Measurements from ENCODE around the gene LAS1L. TPM values are rescaled to one million over a fixed set of nuclear protein-coding genes. Genes with fewer than 3 reads are reported as not detected.
A peak's percentile ranks its signal among the peaks of the same experiment; 100 is the strongest.
"Not testable (repeated sequence)": the region's sequence is repeated elsewhere in the genome, so short reads cannot be mapped to it uniquely, and the experiment has no call there.

LAS1L gene
- total and polyA plus RNA-seq, 5 donors from 2014 or later, result 29.6 to 39.1 (median 34.7) TPM

- Histone ChIP-seq H3K4me1 (ENCODE audit: control insufficient read depth, insufficient read depth, low read length, poor library complexity, severe bottlenecking) (peaks cover 9% of the 10 kb centered on the region), H3K36me3 (ENCODE audit: control insufficient read depth, insufficient read depth, low read length) (peaks cover 47% of the 10 kb centered on the region), H3K9me3 (ENCODE audit: control insufficient read depth in 2 of 2, low read length in 2 of 2) (no peaks in the 10 kb centered on the region), H3K4me3 (ENCODE audit: low read depth, low read length) (no peak overlapping the region), H3K27ac (ENCODE audit: insufficient read depth, low read length, poor library complexity, severe bottlenecking) (no peak overlapping the region), H3K27me3 (ENCODE audit: control insufficient read depth, insufficient read depth, low read length) (no peaks in the 10 kb centered on the region)
- H3K4me1 Mint-ChIP-seq, result peaks cover 0 to 17% (median 4%) of the 10 kb centered on the region in 4 donors
- no peaks in the 10 kb centered on the region for H3K9me3 Mint-ChIP-seq
- peak in 1 of 2 donors; percentile 37 for ATAC-seq (ENCODE audit: low read depth in 2 of 2)
- H3K36me3 Mint-ChIP-seq, result peaks cover 11% of the 10 kb centered on the region
- no peaks in the 10 kb centered on the region for H3K27me3 Mint-ChIP-seq
- no peak overlapping the region for H3K4me3 Mint-ChIP-seq
- DNase-seq, result peak; percentile 33 to 47 (median 40)
- H3K27ac Mint-ChIP-seq, result no peak overlapping the region
These were observed 5.8 kb downstream of the LAS1L start for GRCh38 chrX:65528705-65529340.

GRCh38 chrX:65528293-65528692 lies 6.3 kb downstream of the LAS1L start:
- no peak for DNase-seq
- Histone ChIP-seq H3K4me1 (ENCODE audit: control insufficient read depth, insufficient read depth, low read length, poor library complexity, severe bottlenecking) (peaks cover 3% of the 10 kb centered on the region), H3K9me3 (ENCODE audit: control insufficient read depth in 2 of 2, low read length in 2 of 2) (no peaks in the 10 kb centered on the region), H3K36me3 (ENCODE audit: control insufficient read depth, insufficient read depth, low read length) (peaks cover 52% of the 10 kb centered on the region), H3K4me3 (ENCODE audit: low read depth, low read length) (no peak overlapping the region), H3K27ac (ENCODE audit: insufficient read depth, low read length, poor library complexity, severe bottlenecking) (no peak overlapping the region), H3K27me3 (ENCODE audit: control insufficient read depth, insufficient read depth, low read length) (no peaks in the 10 kb centered on the region)
- Mint-ChIP-seq H3K9me3 (no peaks in the 10 kb centered on the region), H3K4me3 (no peak overlapping the region), H3K27ac (no peak overlapping the region), H3K27me3 (no peaks in the 10 kb centered on the region), H3K36me3 (peaks cover 11% of the 10 kb centered on the region), H3K4me1 (peaks cover 0 to 12% (median 3%) of the 10 kb centered on the region in 4 donors)
- no peak for ATAC-seq (ENCODE audit: low read depth in 2 of 2)

GRCh38 chrX:65524139-65524538 lies 10.4 kb downstream of the LAS1L start:
- H3K27ac Mint-ChIP-seq, result peak overlapping the region in 1 of 3 donors; percentile 81
- ATAC-seq (ENCODE audit: low read depth in 2 of 2), result no peak
- Histone ChIP-seq H3K4me1 (ENCODE audit: control insufficient read depth, insufficient read depth, low read length, poor library complexity, severe bottlenecking) (no peaks in the 10 kb centered on the region), H3K27me3 (ENCODE audit: control insufficient read depth, insufficient read depth, low read length) (no peaks in the 10 kb centered on the region), H3K36me3 (ENCODE audit: control insufficient read depth, insufficient read depth, low read length) (peaks cover 61% of the 10 kb centered on the region), H3K27ac (ENCODE audit: insufficient read depth, low read length, poor library complexity, severe bottlenecking) (no peak overlapping the region), H3K4me3 (ENCODE audit: low read depth, low read length) (no peak overlapping the region), H3K9me3 (ENCODE audit: control insufficient read depth in 2 of 2, low read length in 2 of 2) (no peaks in the 10 kb centered on the region)
- no peak for DNase-seq
- no peaks in the 10 kb centered on the region for H3K9me3 Mint-ChIP-seq
- peaks cover 31% of the 10 kb centered on the region for H3K36me3 Mint-ChIP-seq
- peaks cover 0 to 5% (median 0%) of the 10 kb centered on the region in 4 donors for H3K4me1 Mint-ChIP-seq
- no peak overlapping the region for H3K4me3 Mint-ChIP-seq
- H3K27me3 Mint-ChIP-seq, result no peaks in the 10 kb centered on the region

DNA sequence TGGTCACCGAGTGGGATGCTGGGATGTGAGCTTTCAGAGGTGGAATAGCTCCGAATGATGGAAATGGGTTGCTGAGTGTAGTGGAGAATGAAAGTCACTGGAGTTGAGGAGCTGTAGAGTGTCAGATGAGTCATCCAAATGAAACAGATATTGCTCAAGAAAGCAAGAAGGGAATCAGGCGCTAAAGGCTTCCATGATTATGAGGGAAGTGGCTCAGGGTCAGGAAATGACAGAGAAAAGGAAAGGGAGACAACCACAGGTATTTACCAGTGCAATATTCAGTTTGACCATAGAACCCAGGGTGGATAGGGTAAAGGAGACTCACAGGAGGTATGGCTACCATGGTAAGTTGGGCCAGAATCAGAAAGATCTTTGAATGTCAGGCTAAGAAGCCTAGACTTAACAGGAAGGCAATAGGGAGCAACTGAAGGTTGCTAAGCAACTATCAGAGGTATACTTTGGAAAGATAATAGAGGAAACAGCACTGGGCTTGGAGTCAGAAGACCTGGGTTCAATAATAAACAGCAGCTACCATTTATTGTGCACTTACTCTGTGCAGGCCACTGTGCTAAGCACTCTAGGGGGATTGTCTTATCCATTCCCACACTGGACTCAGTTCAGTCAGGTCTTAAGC lies 11.7 kb downstream of the LAS1L start:
- Mint-ChIP-seq H3K9me3 (no peaks in the 10 kb centered on the region), H3K4me3 (no peak overlapping the region), H3K36me3 (peaks cover 25% of the 10 kb centered on the region), H3K27me3 (no peaks in the 10 kb centered on the region), H3K4me1 (no peaks in the 10 kb centered on the region), H3K27ac (no peak overlapping the region)
- Histone ChIP-seq H3K27me3 (ENCODE audit: control insufficient read depth, insufficient read depth, low read length) (no peaks in the 10 kb centered on the region), H3K36me3 (ENCODE audit: control insufficient read depth, insufficient read depth, low read length) (peaks cover 52% of the 10 kb centered on the region), H3K4me3 (ENCODE audit: low read depth, low read length) (no peak overlapping the region), H3K4me1 (ENCODE audit: control insufficient read depth, insufficient read depth, low read length, poor library complexity, severe bottlenecking) (no peaks in the 10 kb centered on the region), H3K27ac (ENCODE audit: insufficient read depth, low read length, poor library complexity, severe bottlenecking) (no peak overlapping the region), H3K9me3 (ENCODE audit: control insufficient read depth in 2 of 2, low read length in 2 of 2) (no peaks in the 10 kb centered on the region)
- no peak for DNase-seq
- no peak for ATAC-seq (ENCODE audit: low read depth in 2 of 2)

- peaks cover 53% of the 10 kb centered on the region for H3K36me3 ChIP-seq (ENCODE audit: control insufficient read depth, insufficient read depth, low read length)
- Mint-ChIP-seq H3K27ac (peak overlapping the region in 1 of 3 donors; percentile 66), H3K36me3 (peaks cover 25% of the 10 kb centered on the region)
- H3K4me3 Mint-ChIP-seq; H3K27me3 ChIP-seq (ENCODE audit: control insufficient read depth, insufficient read depth, low read length); H3K27me3 Mint-ChIP-seq; ATAC-seq (ENCODE audit: low read depth in 2 of 2); H3K9me3 ChIP-seq (ENCODE audit: control insufficient read depth in 2 of 2, low read length in 2 of 2); H3K27ac ChIP-seq (ENCODE audit: insufficient read depth, low read length, poor library complexity, severe bottlenecking); H3K4me1 ChIP-seq (ENCODE audit: control insufficient read depth, insufficient read depth, low read length, poor library complexity, severe bottlenecking); H3K4me1 Mint-ChIP-seq; DNase-seq; H3K4me3 ChIP-seq (ENCODE audit: low read depth, low read length); H3K9me3 Mint-ChIP-seq: not testable (repeated sequence)
These were observed 15.1 kb downstream of the LAS1L start for GRCh38 chrX:65519530-65519929.

GRCh38 chrX:65518980-65519379 lies 15.6 kb downstream of the LAS1L start:
- H3K9me3 Mint-ChIP-seq; H3K4me3 Mint-ChIP-seq; H3K4me3 ChIP-seq (ENCODE audit: low read depth, low read length); H3K9me3 ChIP-seq (ENCODE audit: control insufficient read depth in 2 of 2, low read length in 2 of 2); H3K27ac ChIP-seq (ENCODE audit: insufficient read depth, low read length, poor library complexity, severe bottlenecking); H3K27me3 ChIP-seq (ENCODE audit: control insufficient read depth, insufficient read depth, low read length); H3K4me1 ChIP-seq (ENCODE audit: control insufficient read depth, insufficient read depth, low read length, poor library complexity, severe bottlenecking); DNase-seq; H3K27me3 Mint-ChIP-seq; H3K4me1 Mint-ChIP-seq: not testable (repeated sequence)
- peak overlapping the region in 2 of 3 donors; percentile 20 to 66 for H3K27ac Mint-ChIP-seq
- peaks cover 20% of the 10 kb centered on the region for H3K36me3 Mint-ChIP-seq
- ATAC-seq (ENCODE audit: low read depth in 2 of 2), result peak; percentile 50 to 79
- peaks cover 49% of the 10 kb centered on the region for H3K36me3 ChIP-seq (ENCODE audit: control insufficient read depth, insufficient read depth, low read length)

DNA sequence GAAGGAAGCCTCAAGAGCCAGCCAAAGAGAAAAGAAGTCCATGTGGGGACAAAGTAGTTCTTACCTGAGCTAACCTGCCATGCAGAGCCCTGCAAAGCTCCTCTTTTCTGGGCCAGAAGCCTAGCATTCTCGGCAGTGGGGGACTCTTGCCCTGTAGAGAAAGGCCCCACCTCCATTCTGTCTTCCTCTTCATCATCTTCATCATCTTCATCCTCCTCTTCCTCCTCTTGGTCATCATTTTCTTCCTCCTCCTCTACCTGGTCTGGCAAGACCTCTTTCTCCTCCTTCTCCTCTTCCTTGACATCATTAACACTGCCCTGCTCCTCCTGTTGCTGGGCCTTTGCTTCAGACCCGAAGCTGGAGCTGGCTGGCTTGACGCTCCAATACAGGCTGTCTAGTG lies 16.7 kb downstream of the LAS1L start:
- Mint-ChIP-seq H3K9me3 (no peaks in the 10 kb centered on the region), H3K27me3 (no peaks in the 10 kb centered on the region), H3K36me3 (peaks cover 20% of the 10 kb centered on the region), H3K4me3 (no peak overlapping the region), H3K4me1 (no peaks in the 10 kb centered on the region), H3K27ac (no peak overlapping the region)
- Histone ChIP-seq H3K4me3 (ENCODE audit: low read depth, low read length) (no peak overlapping the region), H3K27ac (ENCODE audit: insufficient read depth, low read length, poor library complexity, severe bottlenecking) (no peak overlapping the region), H3K4me1 (ENCODE audit: control insufficient read depth, insufficient read depth, low read length, poor library complexity, severe bottlenecking) (no peaks in the 10 kb centered on the region), H3K9me3 (ENCODE audit: control insufficient read depth in 2 of 2, low read length in 2 of 2) (no peaks in the 10 kb centered on the region), H3K36me3 (ENCODE audit: control insufficient read depth, insufficient read depth, low read length) (peaks cover 45% of the 10 kb centered on the region), H3K27me3 (ENCODE audit: control insufficient read depth, insufficient read depth, low read length) (no peaks in the 10 kb centered on the region)
- ATAC-seq (ENCODE audit: low read depth in 2 of 2), result no peak
- no peak for DNase-seq

DNA sequence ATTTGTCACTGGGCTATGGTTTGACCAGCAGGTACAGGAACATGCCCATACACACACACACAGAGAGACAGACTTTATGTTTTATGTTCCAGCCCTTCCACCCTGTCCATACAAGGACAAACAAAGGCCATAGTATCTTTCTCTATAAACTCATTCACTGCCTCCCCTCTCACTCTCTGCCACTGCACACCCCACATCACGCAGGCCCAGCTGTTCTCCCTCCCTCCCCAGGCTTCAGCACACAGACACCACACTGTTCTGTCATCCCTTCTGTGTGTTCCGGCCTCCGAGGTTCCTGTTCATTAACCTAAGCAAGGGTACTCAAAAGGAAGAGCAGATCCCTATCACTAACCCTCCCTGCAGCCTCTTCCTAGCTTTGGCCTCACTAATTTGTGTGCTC lies 17.8 kb downstream of the LAS1L start:
- Histone ChIP-seq H3K4me3 (ENCODE audit: low read depth, low read length) (no peak overlapping the region), H3K36me3 (ENCODE audit: control insufficient read depth, insufficient read depth, low read length) (peaks cover 38% of the 10 kb centered on the region), H3K27ac (ENCODE audit: insufficient read depth, low read length, poor library complexity, severe bottlenecking) (no peak overlapping the region), H3K4me1 (ENCODE audit: control insufficient read depth, insufficient read depth, low read length, poor library complexity, severe bottlenecking) (no peaks in the 10 kb centered on the region), H3K27me3 (ENCODE audit: control insufficient read depth, insufficient read depth, low read length) (no peaks in the 10 kb centered on the region), H3K9me3 (ENCODE audit: control insufficient read depth in 2 of 2, low read length in 2 of 2) (no peaks in the 10 kb centered on the region)
- no peak overlapping the region for H3K4me3 Mint-ChIP-seq
- no peaks in the 10 kb centered on the region for H3K27me3 Mint-ChIP-seq
- H3K4me1 Mint-ChIP-seq, result no peaks in the 10 kb centered on the region
- ATAC-seq (ENCODE audit: low read depth in 2 of 2) (no peak), DNase-seq (no peak)
- H3K9me3 Mint-ChIP-seq, result no peaks in the 10 kb centered on the region
- no peak overlapping the region for H3K27ac Mint-ChIP-seq
- H3K36me3 Mint-ChIP-seq, result peaks cover 12% of the 10 kb centered on the region
